Ovary (tissue), 3 donors: ENCODE results near the gene DSCAM.

Experiments used
- EP300 ChIP-seq: sonication (generic); formaldehyde crosslinking; IDR thresholded peaks from one replicate; pipeline ENCODE4 v1.6.1; 2017; ENCODE audit warnings: antibody characterized with exemption
- TF ChIP-seq, protein P1 (sequence below), 3 donors: fragments of 450-650 bp in 2 of 3; fragments of 200-600 bp in 1 of 3; IDR thresholded peaks; one replicate each; pipeline versions ENCODE4 v1.5.1 to v1.8.0; 2016 to 2022; ENCODE audit warnings: antibody characterized with exemption in 3 of 3, mild to moderate bottlenecking in 1 of 3
- donor health status: DM: no; HTN: no; CAD: no.

DNA sequence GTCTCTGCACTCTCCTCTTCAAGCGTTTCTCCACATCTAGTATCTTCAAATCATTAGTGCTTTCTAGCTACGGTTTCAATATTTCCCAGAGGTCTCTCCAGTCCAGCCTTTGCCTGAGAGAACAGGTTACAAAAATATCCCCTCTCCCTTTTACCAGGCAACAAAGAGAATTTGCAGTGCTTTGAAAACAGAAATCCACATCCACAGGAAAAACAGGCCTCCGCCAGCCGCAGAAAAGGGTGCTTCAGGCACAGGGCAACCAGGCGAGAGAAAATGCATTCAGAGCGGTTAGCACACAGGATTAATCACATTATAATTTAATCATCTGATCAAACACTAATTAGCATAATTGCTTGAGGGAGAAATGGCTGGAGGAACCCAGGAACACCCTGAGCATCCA is 13.8 kb downstream of the DSCAM start:
- TF ChIP-seq, protein P1, sequence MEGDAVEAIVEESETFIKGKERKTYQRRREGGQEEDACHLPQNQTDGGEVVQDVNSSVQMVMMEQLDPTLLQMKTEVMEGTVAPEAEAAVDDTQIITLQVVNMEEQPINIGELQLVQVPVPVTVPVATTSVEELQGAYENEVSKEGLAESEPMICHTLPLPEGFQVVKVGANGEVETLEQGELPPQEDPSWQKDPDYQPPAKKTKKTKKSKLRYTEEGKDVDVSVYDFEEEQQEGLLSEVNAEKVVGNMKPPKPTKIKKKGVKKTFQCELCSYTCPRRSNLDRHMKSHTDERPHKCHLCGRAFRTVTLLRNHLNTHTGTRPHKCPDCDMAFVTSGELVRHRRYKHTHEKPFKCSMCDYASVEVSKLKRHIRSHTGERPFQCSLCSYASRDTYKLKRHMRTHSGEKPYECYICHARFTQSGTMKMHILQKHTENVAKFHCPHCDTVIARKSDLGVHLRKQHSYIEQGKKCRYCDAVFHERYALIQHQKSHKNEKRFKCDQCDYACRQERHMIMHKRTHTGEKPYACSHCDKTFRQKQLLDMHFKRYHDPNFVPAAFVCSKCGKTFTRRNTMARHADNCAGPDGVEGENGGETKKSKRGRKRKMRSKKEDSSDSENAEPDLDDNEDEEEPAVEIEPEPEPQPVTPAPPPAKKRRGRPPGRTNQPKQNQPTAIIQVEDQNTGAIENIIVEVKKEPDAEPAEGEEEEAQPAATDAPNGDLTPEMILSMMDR (IDR thresholded peaks at IDR 0.05) = no peak
- no peak for TF ChIP-seq EP300
